OCI-LY1 (cell line): Measurements from ENCODE around the gene RPS13.
"Not testable (repeated sequence)": the region's sequence is repeated elsewhere in the genome, so short reads cannot be mapped to it uniquely, and the experiment has no call there.

Source experiments
- H2AFZ ChIP-seq: fragments of 200-600 bp; sonication (generic), shearing (Covaris generic); 2 replicates; pipeline ENCODE4 v1.6.0; 2014; ENCODE audit warnings: antibody characterized with exemption, mild to moderate bottlenecking, low read length
- H3F3A ChIP-seq: fragments of 200-600 bp; sonication (generic), shearing (Covaris generic); 2 replicates; pipeline ENCODE4 v1.6.0; 2014; ENCODE audit warnings: mild to moderate bottlenecking, antibody characterized with exemption, low read length, moderate library complexity; ENCODE audit not compliant: insufficient read depth
- H3K27ac ChIP-seq: fragments of 200-600 bp; sonication (generic); 2 replicates; pipeline ENCODE4 v1.5.1; 2014; ENCODE audit warnings: low read length, mixed run types, mild to moderate bottlenecking, low read depth; ENCODE audit not compliant: poor library complexity, severe bottlenecking
- H3K27me3 ChIP-seq: fragments of 200-600 bp; sonication (generic); 2 replicates; pipeline ENCODE4 v1.6.0; 2014; ENCODE audit warnings: antibody characterized with exemption, mild to moderate bottlenecking, low read length, moderate library complexity; ENCODE audit not compliant: insufficient read depth
- H3K36me3 ChIP-seq: fragments of 200-600 bp; sonication (generic); 2 replicates; pipeline ENCODE4 v1.6.1; 2014; ENCODE audit warnings: mild to moderate bottlenecking, antibody characterized with exemption, low read length, moderate library complexity, mixed read lengths; ENCODE audit not compliant: insufficient read depth
- H3K4me1 ChIP-seq: fragments of 200-600 bp; sonication (generic); 2 replicates; pipeline ENCODE4 v1.5.1; 2014; ENCODE audit warnings: mild to moderate bottlenecking, low read length, moderate library complexity; ENCODE audit not compliant: insufficient read depth, severe bottlenecking
- H3K4me2 ChIP-seq: fragments of 200-600 bp; sonication (generic), shearing (Covaris generic); 2 replicates; pipeline ENCODE4 v1.6.1; 2014; ENCODE audit warnings: low read length
- H3K4me3 ChIP-seq: fragments of 200-600 bp; sonication (generic); 2 replicates; pipeline ENCODE4 v1.5.1; 2014; ENCODE audit warnings: low read length, low read depth, mild to moderate bottlenecking, mixed read lengths; ENCODE audit not compliant: poor library complexity, severe bottlenecking
- H3K79me2 ChIP-seq: fragments of 200-600 bp; shearing (Covaris generic); 2 replicates; pipeline ENCODE4 v1.6.1; 2016; ENCODE audit warnings: mixed run types, low read length, mixed read lengths; ENCODE audit not compliant: insufficient read depth
- H3K9ac ChIP-seq: fragments of 200-600 bp; sonication (generic), shearing (Covaris generic); 2 replicates; pipeline ENCODE4 v1.6.1; 2014; ENCODE audit warnings: mild to moderate bottlenecking, low read length, mixed read lengths
- H3K9me2 ChIP-seq: fragments of 200-600 bp; sonication (generic), shearing (Covaris generic); 2 replicates; pipeline ENCODE4 v1.6.1; 2014; ENCODE audit warnings: low read depth, mild to moderate bottlenecking, low read length, mixed read lengths
- H3K9me3 ChIP-seq: fragments of 200-600 bp; shearing (Covaris generic); 2 replicates; pipeline ENCODE4 v1.6.1; 2014; ENCODE audit warnings: low read length, mixed read lengths
- H4K20me1 ChIP-seq: fragments of 200-600 bp; sonication (generic), shearing (Covaris generic); 2 replicates; pipeline ENCODE4 v1.6.0; 2016; ENCODE audit warnings: mild to moderate bottlenecking, low read length; ENCODE audit not compliant: insufficient read depth
- EZH2 ChIP-seq: fragments of 200-600 bp; sonication (generic), shearing (Covaris generic); IDR thresholded peaks from 2 replicates; pipeline ENCODE4 v1.8.0; 2017; ENCODE audit warnings: borderline replicate concordance, mixed run types, mild to moderate bottlenecking, antibody characterized with exemption, low read length, moderate library complexity, mixed read lengths
- TF ChIP-seq, protein P1 (sequence below): fragments of 200-600 bp; sonication (generic), shearing (Covaris generic); IDR thresholded peaks from 2 replicates; pipeline ENCODE4 v1.5.1; 2017; ENCODE audit warnings: mild to moderate bottlenecking, antibody characterized with exemption, low read length, moderate library complexity, mixed read lengths

The RPS13 gene

DNA sequence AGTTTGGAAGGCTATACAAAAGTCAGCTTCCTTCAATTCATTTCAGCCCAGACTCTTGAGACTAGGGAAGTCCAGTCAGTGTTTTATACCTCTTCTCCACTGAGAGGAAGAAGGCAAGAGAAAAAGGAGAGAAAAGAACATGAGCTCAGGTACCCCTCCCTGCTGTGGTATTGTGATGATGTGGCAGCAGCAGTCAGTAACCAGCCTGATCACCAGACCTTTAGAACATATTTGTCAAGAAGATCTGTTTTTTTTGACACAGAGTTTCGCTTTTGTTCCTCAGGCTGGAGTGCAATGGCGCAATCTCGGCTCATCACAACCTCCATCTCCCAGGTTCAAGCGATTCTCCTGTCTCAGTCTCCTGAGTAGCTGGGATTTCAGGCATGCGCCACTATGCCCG lies 21.2 kb upstream of the RPS13 start:
- H3K27ac ChIP-seq, result no peak overlapping the region
- H2AFZ ChIP-seq, result no peak overlapping the region
- H3K9me3 ChIP-seq, result no peaks in the 10 kb centered on the region
- H3K79me2 ChIP-seq, result no peaks in the 10 kb centered on the region
- H3K4me2 ChIP-seq, result no peak overlapping the region
- no peaks in the 10 kb centered on the region for H3K9me2 ChIP-seq
- H3K27me3 ChIP-seq, result no peaks in the 10 kb centered on the region
- TF ChIP-seq EZH2, result no peak
- TF ChIP-seq, protein P1, sequence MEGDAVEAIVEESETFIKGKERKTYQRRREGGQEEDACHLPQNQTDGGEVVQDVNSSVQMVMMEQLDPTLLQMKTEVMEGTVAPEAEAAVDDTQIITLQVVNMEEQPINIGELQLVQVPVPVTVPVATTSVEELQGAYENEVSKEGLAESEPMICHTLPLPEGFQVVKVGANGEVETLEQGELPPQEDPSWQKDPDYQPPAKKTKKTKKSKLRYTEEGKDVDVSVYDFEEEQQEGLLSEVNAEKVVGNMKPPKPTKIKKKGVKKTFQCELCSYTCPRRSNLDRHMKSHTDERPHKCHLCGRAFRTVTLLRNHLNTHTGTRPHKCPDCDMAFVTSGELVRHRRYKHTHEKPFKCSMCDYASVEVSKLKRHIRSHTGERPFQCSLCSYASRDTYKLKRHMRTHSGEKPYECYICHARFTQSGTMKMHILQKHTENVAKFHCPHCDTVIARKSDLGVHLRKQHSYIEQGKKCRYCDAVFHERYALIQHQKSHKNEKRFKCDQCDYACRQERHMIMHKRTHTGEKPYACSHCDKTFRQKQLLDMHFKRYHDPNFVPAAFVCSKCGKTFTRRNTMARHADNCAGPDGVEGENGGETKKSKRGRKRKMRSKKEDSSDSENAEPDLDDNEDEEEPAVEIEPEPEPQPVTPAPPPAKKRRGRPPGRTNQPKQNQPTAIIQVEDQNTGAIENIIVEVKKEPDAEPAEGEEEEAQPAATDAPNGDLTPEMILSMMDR, result no peak
- no peak overlapping the region for H3K9ac ChIP-seq
- H3K4me1 ChIP-seq, result no peaks in the 10 kb centered on the region
- H3F3A ChIP-seq, result no peaks in the 10 kb centered on the region
- no peaks in the 10 kb centered on the region for H4K20me1 ChIP-seq
- H3K4me3 ChIP-seq, result no peak overlapping the region
- peaks cover 86% of the 10 kb centered on the region for H3K36me3 ChIP-seq

DNA sequence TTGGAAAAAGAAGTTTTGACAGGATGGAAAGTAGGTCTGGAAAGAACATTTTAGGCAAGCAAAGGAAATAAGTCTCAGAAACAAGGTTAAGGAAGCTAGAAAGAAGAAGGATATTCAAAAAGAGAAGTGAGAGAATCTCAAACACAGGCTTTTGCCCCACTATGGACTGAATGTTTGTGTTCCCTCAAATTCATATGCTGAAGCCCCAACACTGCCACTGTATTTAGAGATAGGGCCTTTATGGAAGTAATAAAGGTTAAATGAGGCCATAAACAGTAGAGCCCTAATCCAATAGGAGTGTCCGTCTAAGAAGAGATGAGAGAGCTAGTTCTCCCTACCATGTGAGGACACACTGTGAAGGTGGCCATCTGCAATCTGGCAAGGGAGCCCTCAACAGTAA lies 20.6 kb upstream of the RPS13 start:
- no peak overlapping the region for H3K4me2 ChIP-seq
- no peaks in the 10 kb centered on the region for H4K20me1 ChIP-seq
- H3K27ac ChIP-seq, result no peak overlapping the region
- H3F3A ChIP-seq, result no peaks in the 10 kb centered on the region
- H3K9ac ChIP-seq, result no peak overlapping the region
- H3K4me3 ChIP-seq, result no peak overlapping the region
- peaks cover 84% of the 10 kb centered on the region for H3K36me3 ChIP-seq
- H2AFZ ChIP-seq, result no peak overlapping the region
- no peak for TF ChIP-seq EZH2
- TF ChIP-seq, protein P1, result no peak
- H3K79me2 ChIP-seq, result no peaks in the 10 kb centered on the region
- no peaks in the 10 kb centered on the region for H3K9me2 ChIP-seq
- H3K4me1 ChIP-seq, result no peaks in the 10 kb centered on the region
- H3K27me3 ChIP-seq, result no peaks in the 10 kb centered on the region
- no peaks in the 10 kb centered on the region for H3K9me3 ChIP-seq

DNA sequence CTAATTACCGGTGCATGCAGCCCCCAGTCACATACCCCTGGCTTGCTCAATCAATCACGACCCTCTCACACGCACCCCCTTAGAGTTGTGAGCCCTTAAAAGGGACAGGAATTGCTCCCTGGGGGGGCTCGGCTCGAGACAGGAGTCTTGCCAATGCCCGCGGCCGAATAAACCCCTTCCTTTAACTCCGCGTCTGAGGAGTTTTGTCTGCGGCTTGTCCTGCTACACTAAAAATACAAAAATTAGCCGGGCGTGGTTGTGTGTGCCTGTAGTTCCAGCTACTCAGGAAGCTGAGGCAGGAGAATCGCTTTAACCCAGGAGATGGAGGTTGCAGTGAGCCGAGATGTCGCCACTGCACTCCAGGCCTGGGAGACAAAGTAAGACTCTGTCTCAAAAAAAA lies 8.5 kb upstream of the RPS13 start:
- H4K20me1 ChIP-seq, H3K4me2 ChIP-seq, H3K9me3 ChIP-seq, H2AFZ ChIP-seq, H3K9me2 ChIP-seq, H3K4me1 ChIP-seq, H3K9ac ChIP-seq, H3K4me3 ChIP-seq, H3K27ac ChIP-seq, H3K79me2 ChIP-seq, H3K27me3 ChIP-seq, H3F3A ChIP-seq: not testable (repeated sequence)
- peaks cover 26% of the 10 kb centered on the region for H3K36me3 ChIP-seq

DNA sequence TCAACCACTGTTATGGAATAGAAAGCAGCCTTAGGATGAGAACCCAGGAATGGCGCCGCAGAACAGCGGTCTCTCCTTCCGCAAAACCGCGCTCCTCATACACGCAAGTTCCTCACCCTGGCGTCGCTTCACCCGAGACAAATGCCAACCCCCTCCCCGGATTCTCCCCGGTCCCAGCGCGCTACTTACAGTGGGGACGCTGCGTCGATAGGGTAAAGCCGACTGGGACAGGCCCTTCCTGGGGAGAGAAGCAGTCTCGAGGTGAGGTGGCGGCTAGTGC lies 287 bp downstream of the RPS13 start:
- Histone ChIP-seq H3K27ac (peak overlapping the region; percentile 57), H3K36me3 (peaks cover 49% of the 10 kb centered on the region), H3K79me2 (peaks cover 14% of the 10 kb centered on the region), H2AFZ (no peak overlapping the region), H3K4me1 (peaks cover 28% of the 10 kb centered on the region), H3K9ac (peak overlapping the region; percentile 93), H3K9me3 (no peaks in the 10 kb centered on the region), H3K27me3 (no peaks in the 10 kb centered on the region), H3F3A (no peaks in the 10 kb centered on the region), H3K4me3 (peak overlapping the region; percentile 85), H4K20me1 (no peaks in the 10 kb centered on the region), H3K9me2 (no peaks in the 10 kb centered on the region), H3K4me2 (peak overlapping the region; percentile 80)
- no peak for TF ChIP-seq EZH2
- TF ChIP-seq, protein P1, result no peak
